ENCODE results near the gene ARHGAP29.

DNA sequence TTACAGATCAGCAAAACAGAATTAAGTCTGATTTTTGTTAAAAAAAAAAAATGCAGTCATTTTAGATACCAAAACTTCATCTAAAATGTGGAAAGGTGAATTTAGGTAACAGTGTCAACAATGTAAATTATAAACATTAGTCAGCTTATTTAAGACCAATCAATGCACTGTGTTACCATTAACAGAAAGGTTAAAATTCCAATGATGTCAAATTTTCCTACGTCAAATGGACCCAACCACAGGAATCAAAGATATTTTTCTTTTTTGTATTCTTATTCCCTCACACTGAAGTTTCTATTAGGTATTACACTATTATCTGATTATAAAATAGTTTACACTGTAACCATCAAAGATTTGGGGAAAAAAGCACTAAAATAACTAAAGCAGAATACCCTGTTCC, 6.5 kb downstream of the ARHGAP29 start:
- TF ChIP-seq, protein P1, sequence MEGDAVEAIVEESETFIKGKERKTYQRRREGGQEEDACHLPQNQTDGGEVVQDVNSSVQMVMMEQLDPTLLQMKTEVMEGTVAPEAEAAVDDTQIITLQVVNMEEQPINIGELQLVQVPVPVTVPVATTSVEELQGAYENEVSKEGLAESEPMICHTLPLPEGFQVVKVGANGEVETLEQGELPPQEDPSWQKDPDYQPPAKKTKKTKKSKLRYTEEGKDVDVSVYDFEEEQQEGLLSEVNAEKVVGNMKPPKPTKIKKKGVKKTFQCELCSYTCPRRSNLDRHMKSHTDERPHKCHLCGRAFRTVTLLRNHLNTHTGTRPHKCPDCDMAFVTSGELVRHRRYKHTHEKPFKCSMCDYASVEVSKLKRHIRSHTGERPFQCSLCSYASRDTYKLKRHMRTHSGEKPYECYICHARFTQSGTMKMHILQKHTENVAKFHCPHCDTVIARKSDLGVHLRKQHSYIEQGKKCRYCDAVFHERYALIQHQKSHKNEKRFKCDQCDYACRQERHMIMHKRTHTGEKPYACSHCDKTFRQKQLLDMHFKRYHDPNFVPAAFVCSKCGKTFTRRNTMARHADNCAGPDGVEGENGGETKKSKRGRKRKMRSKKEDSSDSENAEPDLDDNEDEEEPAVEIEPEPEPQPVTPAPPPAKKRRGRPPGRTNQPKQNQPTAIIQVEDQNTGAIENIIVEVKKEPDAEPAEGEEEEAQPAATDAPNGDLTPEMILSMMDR (conservative IDR thresholded peaks at IDR 0.05) = no peak
- no peak for TF ChIP-seq ZFX (IDR thresholded peaks at IDR 0.05)

Data from C4-2B (cell line).